Choroid plexus epithelial cell (primary cell): ENCODE results near the gene S100G.
A peak's percentile ranks its signal among the peaks of the same experiment; 100 is the strongest.

ENCODE experiments used
- DNase-seq: peaks from one replicate; pipeline ENCODE4 v3.0.0-alpha.2; 2010; ENCODE audit warnings: low read depth
- H3K4me3 ChIP-seq: 2 replicates; pipeline ENCODE4 v1.5.1; 2011; ENCODE audit warnings: low read depth, mild to moderate bottlenecking, control low read depth, low read length, moderate library complexity
- TF ChIP-seq, protein P1 (sequence below): conservative IDR thresholded peaks from 2 replicates; pipeline ENCODE4 v1.5.1; 2011; ENCODE audit warnings: low read depth, mild to moderate bottlenecking, control low read depth, inconsistent platforms, low read length, moderate library complexity

S100G gene

DNA sequence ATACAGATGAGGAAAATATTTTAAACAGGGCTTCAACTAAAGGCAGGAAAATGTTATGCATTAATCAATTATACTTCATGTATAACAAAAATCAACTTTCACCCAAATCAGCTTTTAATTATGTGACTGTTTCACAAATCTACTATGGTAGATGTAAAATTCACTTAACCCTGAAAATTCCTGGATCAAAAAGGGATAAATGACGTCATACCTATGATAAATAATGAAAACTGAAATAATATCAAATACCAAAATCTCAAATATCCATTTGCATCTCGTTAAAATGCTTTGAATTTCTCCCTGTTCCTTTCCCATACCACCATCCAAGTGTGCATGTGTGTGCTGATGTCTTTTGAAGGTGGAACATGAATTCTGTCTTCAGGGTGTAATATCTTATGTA is 11.5 kb downstream of the S100G start:
- no peak overlapping the region for H3K4me3 ChIP-seq
- TF ChIP-seq, protein P1, sequence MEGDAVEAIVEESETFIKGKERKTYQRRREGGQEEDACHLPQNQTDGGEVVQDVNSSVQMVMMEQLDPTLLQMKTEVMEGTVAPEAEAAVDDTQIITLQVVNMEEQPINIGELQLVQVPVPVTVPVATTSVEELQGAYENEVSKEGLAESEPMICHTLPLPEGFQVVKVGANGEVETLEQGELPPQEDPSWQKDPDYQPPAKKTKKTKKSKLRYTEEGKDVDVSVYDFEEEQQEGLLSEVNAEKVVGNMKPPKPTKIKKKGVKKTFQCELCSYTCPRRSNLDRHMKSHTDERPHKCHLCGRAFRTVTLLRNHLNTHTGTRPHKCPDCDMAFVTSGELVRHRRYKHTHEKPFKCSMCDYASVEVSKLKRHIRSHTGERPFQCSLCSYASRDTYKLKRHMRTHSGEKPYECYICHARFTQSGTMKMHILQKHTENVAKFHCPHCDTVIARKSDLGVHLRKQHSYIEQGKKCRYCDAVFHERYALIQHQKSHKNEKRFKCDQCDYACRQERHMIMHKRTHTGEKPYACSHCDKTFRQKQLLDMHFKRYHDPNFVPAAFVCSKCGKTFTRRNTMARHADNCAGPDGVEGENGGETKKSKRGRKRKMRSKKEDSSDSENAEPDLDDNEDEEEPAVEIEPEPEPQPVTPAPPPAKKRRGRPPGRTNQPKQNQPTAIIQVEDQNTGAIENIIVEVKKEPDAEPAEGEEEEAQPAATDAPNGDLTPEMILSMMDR: no peak
- DNase-seq: no peak

DNA sequence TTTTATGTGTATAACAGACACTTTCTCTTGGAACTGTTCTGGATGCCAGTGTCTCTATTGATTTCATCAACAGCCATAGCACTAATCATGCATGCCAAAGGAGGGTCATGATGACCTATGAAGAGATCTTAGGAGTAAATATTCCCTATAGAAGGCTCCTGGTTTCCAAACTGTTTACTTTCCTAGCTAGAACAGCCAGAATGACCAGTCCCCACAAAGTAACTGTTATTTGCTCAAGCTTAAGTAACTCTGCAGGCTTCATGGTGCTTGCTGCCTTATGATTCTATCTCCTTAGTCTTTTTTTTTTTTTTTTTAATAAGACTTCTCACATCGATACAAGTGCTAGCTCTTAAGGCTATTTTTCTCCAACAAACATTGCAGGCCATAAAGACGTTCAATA is 12.4 kb downstream of the S100G start:
- no peak overlapping the region for H3K4me3 ChIP-seq
- TF ChIP-seq, protein P1: no peak
- DNase-seq: no peak

DNA sequence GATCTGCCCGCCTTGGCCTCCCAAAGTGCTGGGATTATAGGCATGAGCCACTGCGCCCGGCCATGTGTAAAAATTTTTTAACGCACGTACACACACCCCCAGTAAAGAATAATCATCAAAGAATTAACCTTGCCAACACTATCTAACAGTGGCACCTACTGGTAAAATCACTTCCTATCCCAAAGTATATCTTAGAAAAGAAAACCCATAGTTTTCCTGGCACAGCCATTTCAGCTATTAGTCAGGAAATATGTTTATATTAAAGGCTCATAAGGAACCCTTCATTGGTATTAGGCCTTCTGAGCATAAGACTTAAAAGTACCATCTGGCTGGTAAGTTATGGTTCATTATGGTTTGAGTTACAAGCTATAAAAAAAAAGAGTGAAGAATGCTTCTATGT is 14.1 kb downstream of the S100G start:
- peak; percentile 37 for DNase-seq
- TF ChIP-seq, protein P1: peak; percentile 26
- H3K4me3 ChIP-seq: no peak overlapping the region

DNA sequence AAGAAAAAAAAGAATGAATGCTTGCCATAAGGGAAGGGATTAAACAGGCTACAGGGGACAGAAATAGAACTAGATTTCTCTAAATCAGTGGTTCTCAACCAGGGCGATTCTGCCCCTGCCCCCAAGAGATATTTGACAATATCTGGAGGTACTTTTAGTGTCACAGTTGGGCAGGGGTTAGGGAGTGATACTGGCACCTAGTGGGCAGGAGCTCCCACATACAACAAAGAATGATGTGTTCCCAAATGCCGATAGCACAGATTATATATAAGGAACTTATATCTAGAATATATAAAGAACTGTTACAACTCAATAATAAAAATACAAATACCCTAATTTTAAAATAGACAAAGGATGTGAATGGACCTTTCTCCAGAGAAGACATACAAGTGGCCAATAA is 14.7 kb downstream of the S100G start:
- no peak for DNase-seq

DNA sequence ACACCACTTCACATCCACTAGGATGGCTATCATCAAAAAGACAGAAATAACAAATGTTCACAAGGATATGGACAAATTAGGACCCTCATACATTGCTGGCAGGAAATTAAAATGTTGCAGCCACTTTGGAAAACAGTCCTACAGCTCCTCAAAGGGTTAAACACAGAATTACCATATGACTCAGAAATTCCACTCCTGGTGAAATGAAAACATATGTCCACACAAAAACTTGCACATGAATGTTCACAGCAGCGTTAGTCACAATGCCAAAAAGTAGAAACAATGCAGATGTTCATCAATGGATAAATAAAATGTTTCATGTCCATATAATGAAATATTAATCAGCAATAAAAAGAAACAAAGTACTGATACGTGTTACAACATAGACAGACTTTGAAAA is 15.1 kb downstream of the S100G start:
- TF ChIP-seq, protein P1: no peak
- DNase-seq: peak; percentile 75
- no peak overlapping the region for H3K4me3 ChIP-seq

More for the DNA sequence above, 14.7 kb downstream of the S100G start:
- TF ChIP-seq, protein P1: peak; percentile 10
- no peak overlapping the region for H3K4me3 ChIP-seq

DNA sequence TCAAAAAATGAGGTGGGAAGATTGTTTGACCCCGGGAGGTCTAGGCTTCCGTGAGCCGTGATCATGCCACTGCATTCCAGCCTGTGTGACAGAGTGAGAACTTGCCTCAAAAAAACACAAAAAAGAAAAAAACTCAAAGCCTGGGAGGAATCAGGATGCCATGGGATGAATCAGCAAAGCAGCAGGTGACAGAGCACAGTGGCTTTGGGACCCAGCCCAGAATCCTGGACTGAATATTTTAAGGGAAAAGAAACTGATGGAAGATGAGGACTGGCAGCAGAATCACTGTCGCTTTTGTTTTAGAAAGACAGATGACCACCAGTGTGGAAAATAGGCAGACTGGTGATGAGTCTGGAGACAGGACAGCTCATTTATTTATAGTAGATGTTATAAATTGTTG is 16.6 kb downstream of the S100G start:
- peak; percentile 35 for DNase-seq
- TF ChIP-seq, protein P1: no peak
- no peak overlapping the region for H3K4me3 ChIP-seq

DNA sequence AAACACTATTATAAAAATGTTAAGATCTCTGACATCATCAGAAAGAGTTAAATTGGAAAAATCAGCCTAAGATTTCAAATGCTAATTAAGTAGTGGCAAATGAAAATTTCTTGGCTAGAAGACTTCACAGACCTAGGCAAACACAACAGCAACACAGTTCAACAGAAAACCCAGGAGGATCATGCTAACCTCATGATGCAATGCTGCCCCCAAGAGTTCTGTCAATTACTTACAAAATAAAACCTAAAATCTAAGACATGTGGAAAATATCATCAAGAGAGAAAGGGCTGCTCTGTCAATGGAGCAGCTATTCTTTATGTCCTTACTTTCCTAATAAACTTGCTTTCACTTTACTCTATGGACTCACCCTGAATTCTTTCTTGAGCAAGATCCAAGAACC is 21.0 kb downstream of the S100G start:
- TF ChIP-seq, protein P1: peak; percentile 39
- DNase-seq: peak; percentile 77
- no peak overlapping the region for H3K4me3 ChIP-seq
